ENCODE data around the gene NHS. TPM values are rescaled to one million over a fixed set of nuclear protein-coding genes. Genes with fewer than 3 reads are reported as not detected.

The NHS gene
- total RNA-seq, 1 experiment from 2014 or later, result 19.5 TPM

DNA sequence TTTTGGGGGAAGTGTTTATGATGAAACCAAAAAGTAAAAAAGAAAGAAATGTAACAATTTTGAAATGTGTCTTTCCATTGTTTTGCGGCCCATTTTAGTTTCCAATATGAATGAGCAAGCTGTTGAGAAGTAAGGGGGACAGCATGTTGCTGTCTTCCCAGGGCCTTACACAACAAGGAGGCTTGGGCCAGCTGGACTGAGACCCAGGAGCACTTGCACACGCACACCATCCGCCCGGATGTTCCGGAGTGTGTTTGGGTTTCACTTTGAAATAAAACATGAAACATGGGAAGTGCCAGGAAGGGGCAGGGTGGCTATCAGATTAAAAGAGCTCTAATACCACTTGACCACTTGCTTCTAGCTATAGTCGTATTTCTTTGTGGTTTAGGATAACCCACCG lies 144.4 kb downstream of the NHS start:
- CTCF ChIA-PET, result no interaction called here
- Mint-ChIP-seq H3K4me1 (ENCODE audit: low read depth, unreplicated experiment) (peaks cover 8% of the 10 kb centered on the region), H3K9me3 (ENCODE audit: low read depth, unreplicated experiment) (no peaks in the 10 kb centered on the region), H3K27ac (ENCODE audit: unreplicated experiment) (no peak overlapping the region), H3K36me3 (ENCODE audit: insufficient read depth, unreplicated experiment) (peaks cover 3% of the 10 kb centered on the region), H3K4me3 (ENCODE audit: low read depth, unreplicated experiment) (no peak overlapping the region), H3K27me3 (ENCODE audit: unreplicated experiment) (no peaks in the 10 kb centered on the region)
- DNase-seq, result no peak
- BruUV-seq (replicated peaks), result no TSS peak
- intact Hi-C loops (cut with micrococcal nuclease; ENCODE audit: unreplicated experiment), result no loop called here
- TF ChIP-seq, protein P1, sequence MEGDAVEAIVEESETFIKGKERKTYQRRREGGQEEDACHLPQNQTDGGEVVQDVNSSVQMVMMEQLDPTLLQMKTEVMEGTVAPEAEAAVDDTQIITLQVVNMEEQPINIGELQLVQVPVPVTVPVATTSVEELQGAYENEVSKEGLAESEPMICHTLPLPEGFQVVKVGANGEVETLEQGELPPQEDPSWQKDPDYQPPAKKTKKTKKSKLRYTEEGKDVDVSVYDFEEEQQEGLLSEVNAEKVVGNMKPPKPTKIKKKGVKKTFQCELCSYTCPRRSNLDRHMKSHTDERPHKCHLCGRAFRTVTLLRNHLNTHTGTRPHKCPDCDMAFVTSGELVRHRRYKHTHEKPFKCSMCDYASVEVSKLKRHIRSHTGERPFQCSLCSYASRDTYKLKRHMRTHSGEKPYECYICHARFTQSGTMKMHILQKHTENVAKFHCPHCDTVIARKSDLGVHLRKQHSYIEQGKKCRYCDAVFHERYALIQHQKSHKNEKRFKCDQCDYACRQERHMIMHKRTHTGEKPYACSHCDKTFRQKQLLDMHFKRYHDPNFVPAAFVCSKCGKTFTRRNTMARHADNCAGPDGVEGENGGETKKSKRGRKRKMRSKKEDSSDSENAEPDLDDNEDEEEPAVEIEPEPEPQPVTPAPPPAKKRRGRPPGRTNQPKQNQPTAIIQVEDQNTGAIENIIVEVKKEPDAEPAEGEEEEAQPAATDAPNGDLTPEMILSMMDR (IDR thresholded peaks at IDR 0.05; ENCODE audit: unreplicated experiment), result no peak

DNA sequence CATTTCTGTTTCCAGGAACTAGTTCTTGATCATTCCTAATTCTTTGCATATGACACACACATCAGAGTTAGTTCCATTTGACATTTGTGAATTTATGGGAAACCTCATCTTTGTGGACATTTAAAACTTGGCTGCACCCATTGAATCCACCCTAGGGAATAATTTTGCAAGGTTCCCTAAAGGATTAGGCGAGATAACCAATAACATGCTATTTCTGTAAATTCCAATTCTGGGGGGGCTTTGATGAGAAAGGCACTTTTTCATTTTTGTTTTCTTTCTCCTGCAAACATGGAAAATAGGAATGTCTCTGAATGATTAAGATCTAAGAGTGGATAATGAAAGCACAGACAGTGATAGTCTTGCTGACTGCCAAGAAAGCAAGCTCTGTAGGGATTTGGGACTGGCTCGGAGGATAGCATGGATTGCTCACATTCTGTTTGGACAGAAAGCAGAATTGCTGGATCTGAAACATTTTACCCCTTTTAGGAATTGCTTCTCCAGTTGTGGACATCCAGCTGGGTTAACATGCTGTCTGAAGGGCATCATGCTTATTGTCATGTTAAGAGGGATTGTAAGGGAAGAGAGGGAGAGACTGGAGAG lies 145.1 kb downstream of the NHS start:
- no peaks in the 10 kb centered on the region for H3K9me3 Mint-ChIP-seq (ENCODE audit: low read depth, unreplicated experiment)
- CTCF ChIA-PET, result no interaction called here
- TF ChIP-seq, protein P1 (IDR thresholded peaks at IDR 0.05; ENCODE audit: unreplicated experiment), result no peak
- H3K27ac Mint-ChIP-seq (ENCODE audit: unreplicated experiment), result no peak overlapping the region
- H3K4me3 Mint-ChIP-seq (ENCODE audit: low read depth, unreplicated experiment), result no peak overlapping the region
- BruUV-seq (replicated peaks), result no TSS peak
- no peak for DNase-seq
- H3K36me3 Mint-ChIP-seq (ENCODE audit: insufficient read depth, unreplicated experiment), result peaks cover 5% of the 10 kb centered on the region
- intact Hi-C loops (cut with micrococcal nuclease; ENCODE audit: unreplicated experiment), result no loop called here
- no peaks in the 10 kb centered on the region for H3K27me3 Mint-ChIP-seq (ENCODE audit: unreplicated experiment)
- H3K4me1 Mint-ChIP-seq (ENCODE audit: low read depth, unreplicated experiment), result peaks cover 8% of the 10 kb centered on the region

DNA sequence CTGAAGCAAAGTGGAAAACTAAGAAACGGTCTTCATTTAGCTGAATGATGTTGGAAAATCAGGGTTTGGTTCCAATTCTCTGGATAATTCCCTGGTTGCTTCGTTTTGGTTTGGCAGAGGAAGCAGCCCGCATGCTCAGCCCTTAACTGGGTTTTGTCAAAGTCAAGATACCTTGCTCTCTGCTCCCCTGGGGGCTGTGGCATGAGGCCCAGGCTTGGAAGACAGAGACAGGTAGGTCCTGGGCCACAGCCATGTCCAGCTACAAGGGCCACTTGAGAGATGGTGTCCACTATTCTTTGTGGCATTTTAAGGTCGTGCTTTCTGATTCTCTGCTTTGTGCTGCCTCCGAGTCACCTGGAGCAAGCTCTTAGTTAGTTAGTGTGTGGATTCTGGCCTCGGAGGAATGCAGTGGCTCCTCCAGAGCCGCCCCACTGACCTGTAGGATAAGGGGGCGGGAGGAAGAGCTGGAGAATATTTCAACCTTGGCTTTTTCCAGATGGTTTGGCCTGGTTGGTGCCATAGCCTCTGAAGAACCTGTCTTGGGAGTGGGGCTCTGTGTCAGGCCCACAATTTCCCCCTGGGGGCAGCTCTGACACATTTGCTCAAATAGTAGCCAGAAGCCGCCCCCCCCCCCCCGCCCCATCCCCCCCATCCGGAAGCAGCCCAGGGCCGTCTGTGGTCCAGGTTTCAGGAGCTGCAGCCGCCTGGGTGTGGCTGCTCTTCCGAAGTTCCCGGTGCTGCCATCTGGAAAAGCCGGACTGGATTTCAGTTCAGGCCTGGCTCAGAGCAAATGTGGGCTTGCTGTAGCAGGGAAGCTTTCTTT lies 147.1 kb downstream of the NHS start:
- Mint-ChIP-seq H3K36me3 (ENCODE audit: insufficient read depth, unreplicated experiment) (peaks cover 5% of the 10 kb centered on the region), H3K4me1 (ENCODE audit: low read depth, unreplicated experiment) (peaks cover 19% of the 10 kb centered on the region), H3K4me3 (ENCODE audit: low read depth, unreplicated experiment) (no peak overlapping the region), H3K27ac (ENCODE audit: unreplicated experiment) (peak overlapping the region; percentile 18), H3K27me3 (ENCODE audit: unreplicated experiment) (no peaks in the 10 kb centered on the region), H3K9me3 (ENCODE audit: low read depth, unreplicated experiment) (no peaks in the 10 kb centered on the region)
- peak; percentile 54 for DNase-seq
- CTCF ChIA-PET, result no interaction called here
- no TSS peak for BruUV-seq (replicated peaks)
- TF ChIP-seq, protein P1 (IDR thresholded peaks at IDR 0.05; ENCODE audit: unreplicated experiment), result no peak
- intact Hi-C loops (cut with micrococcal nuclease; ENCODE audit: unreplicated experiment), result no loop called here

DNA sequence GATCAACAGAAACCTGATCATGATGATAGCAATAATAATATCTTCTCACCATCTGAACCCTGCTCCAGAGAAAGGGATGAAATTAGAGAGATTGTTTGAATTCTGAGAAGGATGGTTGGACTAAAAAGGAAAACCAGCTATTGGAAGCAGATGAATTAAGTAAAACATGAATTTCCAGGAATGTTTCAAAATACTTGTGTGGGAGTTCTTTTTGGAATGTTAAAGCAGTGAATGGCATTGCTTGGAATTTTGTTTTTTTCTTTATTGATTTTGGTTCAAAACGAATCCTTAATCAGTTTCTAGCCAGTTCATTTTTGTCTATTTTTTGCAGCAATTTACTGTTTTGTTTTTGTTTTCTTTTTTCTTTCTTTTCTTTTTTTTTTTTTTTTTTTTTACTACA lies 150.3 kb downstream of the NHS start:
- Mint-ChIP-seq H3K4me3 (ENCODE audit: low read depth, unreplicated experiment) (no peak overlapping the region), H3K27me3 (ENCODE audit: unreplicated experiment) (no peaks in the 10 kb centered on the region), H3K36me3 (ENCODE audit: insufficient read depth, unreplicated experiment) (peaks cover 5% of the 10 kb centered on the region), H3K4me1 (ENCODE audit: low read depth, unreplicated experiment) (peaks cover 35% of the 10 kb centered on the region), H3K27ac (ENCODE audit: unreplicated experiment) (no peak overlapping the region), H3K9me3 (ENCODE audit: low read depth, unreplicated experiment) (no peaks in the 10 kb centered on the region)
- TF ChIP-seq, protein P1 (IDR thresholded peaks at IDR 0.05; ENCODE audit: unreplicated experiment), result no peak
- CTCF ChIA-PET, result no interaction called here
- no peak for DNase-seq
- intact Hi-C loops (cut with micrococcal nuclease; ENCODE audit: unreplicated experiment), result loop anchor here (5.0 kb wide), 1 partner anchor 148 kb away; the partner anchor contains the start of gene NHS
- BruUV-seq (replicated peaks), result no TSS peak

Measured in Calu3 (cell line).